Neuronal stem cell (in vitro differentiated cells): Measurements from ENCODE around the gene BICD1.
A peak's percentile ranks its signal among the peaks of the same experiment; 100 is the strongest.

ENCODE experiments used
- DNase-seq: peaks from one replicate; pipeline ENCODE4 v3.0.0-alpha.2; 2013; ENCODE audit warnings: low spot score
- H2AFZ ChIP-seq: one replicate; pipeline ENCODE4 v1.6.1; 2013; ENCODE audit warnings: mild to moderate bottlenecking, low read length, inconsistent platforms
- H2AK5ac ChIP-seq: 2 replicates; pipeline ENCODE4 v1.6.1; 2013; ENCODE audit warnings: low read depth, mild to moderate bottlenecking, inconsistent platforms, low read length, moderate library complexity, mixed read lengths
- H2BK120ac ChIP-seq: 2 replicates; pipeline ENCODE4 v1.6.1; 2013; ENCODE audit warnings: low read depth, mild to moderate bottlenecking, inconsistent platforms, low read length, moderate library complexity, mixed read lengths
- H2BK12ac ChIP-seq: one replicate; pipeline ENCODE4 v1.6.1; 2013; ENCODE audit warnings: low read length, inconsistent platforms
- H2BK15ac ChIP-seq: 2 replicates; pipeline ENCODE4 v1.6.1; 2013; ENCODE audit warnings: mild to moderate bottlenecking, low read length, inconsistent platforms, mixed read lengths
- H2BK5ac ChIP-seq: one replicate; pipeline ENCODE4 v1.6.1; 2013; ENCODE audit warnings: inconsistent platforms, mild to moderate bottlenecking, low read length, moderate library complexity
- H3K14ac ChIP-seq: one replicate; pipeline ENCODE4 v1.6.1; 2013; ENCODE audit warnings: low read length, inconsistent platforms
- H3K18ac ChIP-seq: 2 replicates; pipeline ENCODE4 v1.6.1; 2013; ENCODE audit warnings: low read length, inconsistent platforms
- H3K23ac ChIP-seq: 2 replicates; pipeline ENCODE4 v1.6.1; 2013; ENCODE audit warnings: low read depth, mild to moderate bottlenecking, mixed read lengths, low read length, inconsistent platforms; ENCODE audit not compliant: poor library complexity
- H3K27ac ChIP-seq: replicated peaks from 3 replicates; pipeline ENCODE4 v1.5.1; 2013; ENCODE audit warnings: low read length, inconsistent platforms
- H3K27me3 ChIP-seq, 3 experiments: 2 replicates each; pipeline ENCODE4 v1.6.1; 2013; ENCODE audit warnings: low read length in 3 of 3, mild to moderate bottlenecking in 2 of 3, inconsistent platforms in 1 of 3, low read depth in 1 of 3, mixed read lengths in 1 of 3, moderate library complexity in 1 of 3; ENCODE audit not compliant: control insufficient read depth in 3 of 3, insufficient read depth in 3 of 3
- H3K36me3 ChIP-seq, 2 donors: replicated peaks in 1 of 2; 2 replicates each; pipeline ENCODE4 v1.6.1; 2013; ENCODE audit warnings: low read length in 2 of 2; ENCODE audit not compliant: control insufficient read depth in 2 of 2, insufficient read depth in 2 of 2
- H3K4ac ChIP-seq: 2 replicates; pipeline ENCODE4 v1.6.1; 2013; ENCODE audit warnings: inconsistent platforms, mild to moderate bottlenecking, low read length, moderate library complexity
- H3K4me1 ChIP-seq, 2 donors: 1 replicate in 1 of 2; 2 replicates in 1 of 2; pipeline ENCODE4 v1.6.1; 2013; ENCODE audit warnings: low read length in 2 of 2, low read depth in 1 of 2; ENCODE audit not compliant: control insufficient read depth in 2 of 2, insufficient read depth in 1 of 2
- H3K4me2 ChIP-seq: one replicate; pipeline ENCODE4 v1.6.1; 2013; ENCODE audit warnings: mild to moderate bottlenecking, low read length, inconsistent platforms; ENCODE audit not compliant: insufficient read depth, poor library complexity, severe bottlenecking
- H3K4me3 ChIP-seq, 2 donors: 2 replicates each; pipeline ENCODE4 v1.5.1; 2013; ENCODE audit warnings: low read length in 2 of 2, mild to moderate bottlenecking in 2 of 2, inconsistent platforms in 1 of 2, moderate library complexity in 1 of 2
- H3K79me1 ChIP-seq: one replicate; pipeline ENCODE4 v1.6.1; 2013; ENCODE audit warnings: low read depth, mild to moderate bottlenecking, inconsistent platforms, low read length, moderate library complexity
- H3K9ac ChIP-seq: one replicate; pipeline ENCODE4 v1.6.1; 2013; ENCODE audit warnings: mild to moderate bottlenecking, low read depth, low read length, inconsistent platforms; ENCODE audit not compliant: poor library complexity
- H3K9me3 ChIP-seq, 2 donors: replicated peaks in 1 of 2; 2 replicates each; pipeline versions ENCODE3 to v1.6.1; 2013; ENCODE audit warnings: low read length in 2 of 2, mild to moderate bottlenecking in 2 of 2, inconsistent platforms in 1 of 2, low read depth in 1 of 2, mixed read lengths in 1 of 2, moderate library complexity in 1 of 2; ENCODE audit not compliant: control insufficient read depth in 2 of 2, insufficient read depth in 1 of 2
- H4K8ac ChIP-seq: one replicate; pipeline ENCODE4 v1.6.1; 2013; ENCODE audit warnings: low read depth, mild to moderate bottlenecking, inconsistent platforms, low read length, moderate library complexity
- H4K91ac ChIP-seq: one replicate; pipeline ENCODE4 v1.6.1; 2013; ENCODE audit warnings: low read length, low read depth, mild to moderate bottlenecking, inconsistent platforms; ENCODE audit not compliant: poor library complexity
- WGBS, 2 donors: extraction: QIAGEN DNeasy Blood & Tissue Kit; methylation state at CpG; one replicate each; pipeline ENCODE4 v1.1.7; 2013; ENCODE audit warnings: missing lambda C conversion rate in 2 of 2, mixed read lengths in 1 of 2; ENCODE audit not compliant: insufficient read length in 2 of 2, insufficient replicate concordance in 1 of 2; ENCODE audit errors: extremely low coverage in 2 of 2; 5-methylcytosine and 5-hydroxymethylcytosine counted together

The BICD1 gene

GRCh38 chr12:32305163-32305562 is 198.5 kb downstream of the BICD1 start:
- WGBS, 2 donors: no CpG with 5 or more reads among the region's 1 CpG
- Histone ChIP-seq H3K36me3 (peaks cover 0 to 12% of the 10 kb centered on the region in 2 donors), H3K4me2 (no peak overlapping the region), H4K8ac (no peak overlapping the region), H4K91ac (no peak overlapping the region), H2BK15ac (no peak overlapping the region), H2BK120ac (no peak overlapping the region), H3K4ac (no peak overlapping the region), H3K23ac (no peak overlapping the region), H2BK5ac (no peak overlapping the region), H3K4me1 (peaks cover 0 to 3% of the 10 kb centered on the region in 2 donors), H3K79me1 (peaks cover 3% of the 10 kb centered on the region), H3K27ac (no peak overlapping the region), H2BK12ac (no peak overlapping the region), H3K14ac (no peak overlapping the region), H3K9ac (no peak overlapping the region), H3K27me3 (no peaks in the 10 kb centered on the region), H3K18ac (no peak overlapping the region), H2AK5ac (no peak overlapping the region), H3K4me3 (no peak overlapping the region), H2AFZ (no peak overlapping the region), H3K9me3 (no peaks in the 10 kb centered on the region)
- no peak for DNase-seq

GRCh38 chr12:32307326-32307725 is 200.7 kb downstream of the BICD1 start:
- Histone ChIP-seq H2AK5ac (no peak overlapping the region), H3K79me1 (no peaks in the 10 kb centered on the region), H3K14ac (no peak overlapping the region), H3K9me3 (no peaks in the 10 kb centered on the region), H4K8ac (no peak overlapping the region), H3K23ac (no peak overlapping the region), H3K9ac (no peak overlapping the region), H3K27me3 (no peaks in the 10 kb centered on the region), H3K36me3 (peaks cover 0 to 14% of the 10 kb centered on the region in 2 donors), H3K4me1 (peaks cover 0 to 3% of the 10 kb centered on the region in 2 donors), H2BK5ac (no peak overlapping the region), H2BK15ac (no peak overlapping the region), H3K4ac (no peak overlapping the region), H3K27ac (no peak overlapping the region), H3K4me2 (no peak overlapping the region), H2BK12ac (no peak overlapping the region), H3K18ac (no peak overlapping the region), H2AFZ (no peak overlapping the region), H3K4me3 (no peak overlapping the region), H4K91ac (no peak overlapping the region), H2BK120ac (no peak overlapping the region)
- WGBS, 2 donors: no CpG with 5 or more reads among the region's 3 CpGs
- DNase-seq: no peak

- Histone ChIP-seq H2AFZ (no peak overlapping the region), H3K27me3 (no peaks in the 10 kb centered on the region), H3K4ac (no peak overlapping the region), H3K14ac (no peak overlapping the region), H3K36me3 (peaks cover 0 to 14% of the 10 kb centered on the region in 2 donors), H4K91ac (no peak overlapping the region), H3K9me3 (no peaks in the 10 kb centered on the region), H3K4me1 (peaks cover 0 to 3% of the 10 kb centered on the region in 2 donors), H3K79me1 (no peaks in the 10 kb centered on the region), H2BK5ac (no peak overlapping the region), H3K18ac (no peak overlapping the region), H2BK12ac (no peak overlapping the region), H3K23ac (no peak overlapping the region), H4K8ac (no peak overlapping the region), H2BK15ac (no peak overlapping the region), H2BK120ac (no peak overlapping the region), H3K4me2 (no peak overlapping the region), H3K27ac (no peak overlapping the region), H2AK5ac (no peak overlapping the region), H3K4me3 (no peak overlapping the region), H3K9ac (no peak overlapping the region)
- WGBS, 2 donors: no CpG with 5 or more reads among the region's 10 CpGs
- no peak for DNase-seq
Measured at GRCh38 chr12:32309811-32310736, 203.4 kb downstream of the BICD1 start.

- H3K4me2 ChIP-seq: no peak overlapping the region
- peak; percentile 32 for DNase-seq
- no peak overlapping the region for H3K4me3 ChIP-seq
- no peaks in the 10 kb centered on the region for H3K27me3 ChIP-seq
- H3K27ac ChIP-seq: no peak overlapping the region
- no peak overlapping the region for H2BK120ac ChIP-seq
- WGBS, 2 donors: no CpG with 5 or more reads among the region's 2 CpGs
- H2BK5ac ChIP-seq: no peak overlapping the region
- H3K23ac ChIP-seq: no peak overlapping the region
- H3K4me1 ChIP-seq: peaks cover 0 to 3% of the 10 kb centered on the region in 2 donors
- no peak overlapping the region for H3K14ac ChIP-seq
- H2AFZ ChIP-seq: no peak overlapping the region
- no peak overlapping the region for H4K8ac ChIP-seq
- H3K4ac ChIP-seq: no peak overlapping the region
- H3K9ac ChIP-seq: no peak overlapping the region
- no peak overlapping the region for H2BK12ac ChIP-seq
- H4K91ac ChIP-seq: no peak overlapping the region
- H3K18ac ChIP-seq: no peak overlapping the region
- H3K79me1 ChIP-seq: no peaks in the 10 kb centered on the region
- H3K9me3 ChIP-seq: no peaks in the 10 kb centered on the region
- H2AK5ac ChIP-seq: no peak overlapping the region
- H2BK15ac ChIP-seq: no peak overlapping the region
- peaks cover 0 to 5% of the 10 kb centered on the region in 2 donors for H3K36me3 ChIP-seq
Measured at GRCh38 chr12:32312049-32312670, 205.5 kb downstream of the BICD1 start.
